Measurements from ENCODE around the gene MTURN. TPM values are rescaled to one million over a fixed set of nuclear protein-coding genes. Genes with fewer than 3 reads are reported as not detected.

Gene MTURN
- polyA plus RNA-seq, 2 of the 4 experiments (the other 2 are of a cell fraction), result 2.3 to 2.5 TPM

GRCh38 chr7:30091491-30091912 lies 43.3 kb upstream of the MTURN start:
- Histone ChIP-seq H3K4me3 (no peak overlapping the region), H3K4me2 (peak overlapping the region; percentile 21; the same call in 2 of the 3 replicates), H3K4me1 (peaks cover 9% of the 10 kb centered on the region; the same call in 1 of the 3 replicates), H3K9me3 (no peaks in the 10 kb centered on the region), H3K27ac (peak overlapping the region in 1 of 2 experiments; percentile 44; a peak in 1 of 6 replicates)
- FAIRE-seq (no peak), ATAC-seq (peak; percentile 43 to 54; a peak in 4 of 6 replicates), DNase-seq (ENCODE audit: low read depth in 1 of 2, low spot score in 1 of 2) (peak; percentile 8 to 9)
- CTCF ChIA-PET, result interaction anchor here (0.9 kb wide), 3 partner anchors 11 to 27 kb away, joined by 3 to 5 read pairs (median 3); no protein-coding TSS in a partner anchor
- POLR2A ChIA-PET, result interaction anchor here (0.7 kb wide), 1 partner anchor 13 kb away, joined by 5 read pairs; no protein-coding TSS in a partner anchor
- 36% methylated on average over 2 of the region's 2 CpGs for WGBS (ENCODE audit: missing lambda C conversion rate)
- TF ChIP-seq SMC3 (IDR thresholded peaks at IDR 0.05), result no peak
- TF ChIP-seq FOSL2 (IDR thresholded peaks at IDR 0.05), result no peak
- peak; percentile 26; the same call in 1 of the 2 replicates for TF ChIP-seq FOSL2 (CRISPR knock-in tag; IDR thresholded peaks at IDR 0.05)
- no peak for TF ChIP-seq POLR2AphosphoS2 (conservative IDR thresholded peaks at IDR 0.05; ENCODE audit: low read length)
- TF ChIP-seq NFE2L2 (conservative IDR thresholded peaks at IDR 0.05; ENCODE audit: low read length), result no peak
- no peak for TF ChIP-seq ESRRA (IDR thresholded peaks at IDR 0.05; ENCODE audit: borderline replicate concordance, low read length)
- TF ChIP-seq CBX2 (IDR thresholded peaks at IDR 0.05; ENCODE audit: borderline replicate concordance, low read depth), result no peak
- no peak for TF ChIP-seq RNF2 (IDR thresholded peaks at IDR 0.05; ENCODE audit: borderline replicate concordance, low read depth)
- TF ChIP-seq CHD4 (IDR thresholded peaks at IDR 0.05; ENCODE audit: borderline replicate concordance), result no peak
- TF ChIP-seq JUNB (IDR thresholded peaks at IDR 0.05), result no peak
- peak in 1 of 2 experiments; percentile 10; a peak in 1 of 4 replicates for TF ChIP-seq CEBPB (IDR thresholded peaks at IDR 0.05)

- DNase-seq (ENCODE audit: low read depth in 1 of 2, low spot score in 1 of 2), result no peak
- Histone ChIP-seq H3K9me3 (no peaks in the 10 kb centered on the region), H3K27ac (peak overlapping the region in 1 of 2 experiments; percentile 44; a peak in 1 of 6 replicates), H3K4me2 (no peak overlapping the region), H3K4me3 (no peak overlapping the region), H3K4me1 (peaks cover 9% of the 10 kb centered on the region; the same call in 1 of the 3 replicates)
- WGBS (ENCODE audit: missing lambda C conversion rate), result 77% methylated on average over 5 of the region's 5 CpGs
- no peak for ATAC-seq
- ChIA-PET CTCF (no interaction called here), POLR2A (no interaction called here)
- no peak for FAIRE-seq
- no peak for TF ChIP-seq HMGXB4 (CRISPR knock-in tag; IDR thresholded peaks at IDR 0.05; ENCODE audit: borderline replicate concordance)
- no peak for TF ChIP-seq BCL3 (IDR thresholded peaks at IDR 0.05)
- TF ChIP-seq JUN (IDR thresholded peaks at IDR 0.05), result no peak
- no peak for TF ChIP-seq CBX2 (IDR thresholded peaks at IDR 0.05; ENCODE audit: borderline replicate concordance, low read depth)
- TF ChIP-seq ZFP36 (IDR thresholded peaks at IDR 0.05; ENCODE audit: borderline replicate concordance, partially characterized antibody), result no peak
- no peak for TF ChIP-seq CEBPB (IDR thresholded peaks at IDR 0.05)
- no peak for TF ChIP-seq POLR2AphosphoS2 (conservative IDR thresholded peaks at IDR 0.05; ENCODE audit: low read length)
- no peak for TF ChIP-seq JUNB (IDR thresholded peaks at IDR 0.05)
- no peak for TF ChIP-seq ZC3H11A (IDR thresholded peaks at IDR 0.05)
- no peak for TF ChIP-seq HOXB13 (CRISPR knock-in tag; IDR thresholded peaks at IDR 0.05; ENCODE audit: low read depth)
- no peak for TF ChIP-seq KDM5A (IDR thresholded peaks at IDR 0.05)
- no peak for TF ChIP-seq SREBF2 (IDR thresholded peaks at IDR 0.05)
- no peak for TF ChIP-seq ATOH8 (CRISPR knock-in tag; IDR thresholded peaks at IDR 0.05; ENCODE audit: low read depth)
- TF ChIP-seq REST (IDR thresholded peaks at IDR 0.05), result no peak
- TF ChIP-seq EHF (CRISPR knock-in tag; IDR thresholded peaks at IDR 0.05), result no peak
- no peak for TF ChIP-seq CHD4 (IDR thresholded peaks at IDR 0.05; ENCODE audit: borderline replicate concordance)
- no peak for TF ChIP-seq PHF8 (IDR thresholded peaks at IDR 0.05; ENCODE audit: borderline replicate concordance, low read depth)
- no peak for TF ChIP-seq CTCF (IDR thresholded peaks at IDR 0.05)
- TF ChIP-seq HOXB5 (CRISPR knock-in tag; IDR thresholded peaks at IDR 0.05), result no peak
Observed at GRCh38 chr7:30091987-30092386, 42.8 kb upstream of the MTURN start.
